Measurements from ENCODE around the gene RABGAP1.

DNA sequence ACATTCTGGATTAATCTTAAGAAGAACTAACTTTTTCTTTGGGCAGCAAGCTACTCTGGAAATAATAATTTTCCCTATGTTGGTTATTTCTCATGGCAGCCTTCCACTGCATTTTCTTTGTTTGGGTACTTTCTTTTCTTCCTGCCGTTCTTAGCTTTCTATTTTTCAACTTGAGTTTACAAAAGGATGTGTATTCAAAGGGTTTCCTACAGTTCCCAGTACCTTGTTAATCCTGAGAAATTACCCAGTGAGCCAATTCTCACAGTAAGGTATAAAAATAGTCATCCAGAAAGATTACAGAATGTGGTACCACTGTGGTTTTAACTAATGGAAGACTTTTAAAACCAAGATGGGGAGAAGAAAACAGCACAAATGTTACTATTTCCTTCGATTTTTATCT, 112.9 kb downstream of the RABGAP1 start:
- TF ChIP-seq POLR2A (IDR thresholded peaks at IDR 0.05; ENCODE audit: low read depth, low read length) = no peak
- TF ChIP-seq POLR2AphosphoS5 (IDR thresholded peaks at IDR 0.05; ENCODE audit: low read depth, low read length) = no peak

All from GM12891 (cell line).